PC-3 (cell line): Measurements from ENCODE around the gene DYDC1. TPM values are rescaled to one million over a fixed set of nuclear protein-coding genes. Genes with fewer than 3 reads are reported as not detected.

Experiments used
- ATAC-seq: fragments of 200-7000 bp; cut with Tn5 transposase; 2 replicates; pipeline ENCODE4 v1.9.1; 2020; ENCODE audit warnings: mild to moderate bottlenecking, moderate library complexity
- BruUV-seq: library from RNA; stranded (reverse); fragments of 400-500 nt; replicated peaks from 2 replicates; lab custom pipeline; 2021; lab: Mats Ljungman, UMichigan
- CTCF ChIA-PET: fragments of 300-600 bp; sonication (Branson Sonifier 250); formaldehyde crosslinking; loops from one replicate; lab custom pipeline; 2022; ENCODE audit warnings: antibody characterized with exemption; lab: Charles Lee
- POLR2A ChIA-PET: fragments of 300-600 bp; sonication (Branson Sonifier 250); formaldehyde crosslinking; loops from one replicate; lab custom pipeline; 2022; ENCODE audit warnings: antibody characterized with exemption; ENCODE audit not compliant: unreplicated experiment; lab: Charles Lee
- DNase-seq: peaks from one replicate; pipeline ENCODE4 v3.0.0-alpha.2; 2015
- H2AFZ ChIP-seq: fragments of 300-600 bp; sonication (generic); 2 replicates; pipeline ENCODE4 v1.6.0; 2016; ENCODE audit warnings: antibody characterized with exemption, low read length
- H3F3A ChIP-seq: fragments of 300-600 bp; sonication (generic); one replicate; pipeline ENCODE4 v1.6.0; 2017; ENCODE audit warnings: antibody characterized with exemption, low read length, control low read depth, mild to moderate bottlenecking; ENCODE audit not compliant: unreplicated experiment
- H3K27ac ChIP-seq: fragments of 300-600 bp; sonication (generic); 2 replicates; pipeline ENCODE4 v1.5.1; 2016; ENCODE audit warnings: mild to moderate bottlenecking, low read length
- H3K27me3 ChIP-seq: fragments of 300-600 bp; sonication (generic); 2 replicates; pipeline ENCODE4 v1.6.1; 2016; ENCODE audit warnings: low read length, mixed read lengths
- H3K36me3 ChIP-seq: fragments of 300-600 bp; sonication (generic); 2 replicates; pipeline ENCODE4 v1.6.1; 2016; ENCODE audit warnings: low read depth, mixed run types, low read length, mixed read lengths
- H3K4me1 ChIP-seq: fragments of 300-600 bp; sonication (generic); 2 replicates; pipeline ENCODE4 v1.5.1; 2016; ENCODE audit warnings: low read length; ENCODE audit not compliant: insufficient read depth
- H3K4me2 ChIP-seq: fragments of 300-600 bp; sonication (generic); 2 replicates; pipeline ENCODE4 v1.6.0; 2016; ENCODE audit warnings: low read length
- H3K4me3 ChIP-seq: fragments of 300-600 bp; sonication (generic); 2 replicates; pipeline ENCODE4 v1.5.1; 2016; ENCODE audit warnings: mild to moderate bottlenecking, low read length, mixed read lengths
- H3K79me2 ChIP-seq: fragments of 300-600 bp; sonication (generic); 2 replicates; pipeline ENCODE4 v1.6.1; 2017; ENCODE audit warnings: low read length, mixed read lengths
- H3K9ac ChIP-seq: fragments of 300-600 bp; sonication (generic); 2 replicates; pipeline ENCODE4 v1.6.0; 2016; ENCODE audit warnings: mild to moderate bottlenecking, low read length
- H3K9me2 ChIP-seq: fragments of 300-600 bp; sonication (generic); replicated peaks from 2 replicates; pipeline ENCODE4 v1.6.1; 2016; ENCODE audit warnings: mixed run types, low read length, mixed read lengths
- H3K9me3 ChIP-seq: fragments of 300-600 bp; sonication (generic); 2 replicates; pipeline ENCODE4 v1.6.1; 2016; ENCODE audit warnings: low read length, mixed read lengths
- H4K20me1 ChIP-seq: fragments of 300-600 bp; sonication (generic); 2 replicates; pipeline ENCODE4 v1.6.1; 2016; ENCODE audit warnings: low read length, mixed read lengths
- CTCF ChIP-seq: fragments of 300-600 bp; sonication (generic); conservative IDR thresholded peaks from 2 replicates; pipeline ENCODE4 v1.5.1; 2017; ENCODE audit warnings: antibody characterized with exemption, low read depth, mild to moderate bottlenecking, low read length
- EZH2 ChIP-seq: fragments of 300-600 bp; sonication (generic); IDR thresholded peaks from one replicate; pipeline ENCODE4 v1.6.1; 2017; ENCODE audit warnings: antibody characterized with exemption, mild to moderate bottlenecking, low read length; ENCODE audit not compliant: unreplicated experiment
- EZH2phosphoT487 ChIP-seq: fragments of 300-600 bp; sonication (generic); IDR thresholded peaks from 2 replicates; pipeline ENCODE4 v1.6.1; 2018; ENCODE audit warnings: mild to moderate bottlenecking, antibody characterized with exemption, low read length, borderline replicate concordance
- intact Hi-C: fragments of 100-400 bp; cut with micrococcal nuclease; formaldehyde crosslinking; loops from 2 replicates; pipeline ENCODE4 v1.9.0; 2023
- total RNA-seq: library from RNA; depleted of rRNA; stranded (reverse); fragments of >200 nt; gene quantifications from 2 replicates; pipeline ENCODE4 v1.2.3, GENCODE V29; 2014

Gene DYDC1
- total RNA-seq, 1 experiment from 2014 or later, result not detected

- Histone ChIP-seq H4K20me1 (no peaks in the 10 kb centered on the region), H3K9ac (no peak overlapping the region), H3K9me3 (no peaks in the 10 kb centered on the region), H3K27me3 (no peaks in the 10 kb centered on the region), H3K27ac (no peak overlapping the region), H2AFZ (no peak overlapping the region), H3K4me2 (no peak overlapping the region), H3F3A (no peaks in the 10 kb centered on the region), H3K9me2 (no peaks in the 10 kb centered on the region), H3K4me1 (no peaks in the 10 kb centered on the region), H3K4me3 (no peak overlapping the region), H3K36me3 (no peaks in the 10 kb centered on the region), H3K79me2 (no peaks in the 10 kb centered on the region)
- TF ChIP-seq EZH2, result no peak
- TF ChIP-seq CTCF, result no peak
- no peak for TF ChIP-seq EZH2phosphoT487
- no TSS peak for BruUV-seq
- intact Hi-C loops, result no loop called here
- POLR2A ChIA-PET, result no interaction called here
- CTCF ChIA-PET, result no interaction called here
- DNase-seq, result no peak
- no peak for ATAC-seq
Measured at GRCh38 chr10:80350251-80350650, 6.3 kb downstream of the DYDC1 start.

- Histone ChIP-seq H3F3A (no peaks in the 10 kb centered on the region), H3K9ac (no peak overlapping the region), H3K4me1 (no peaks in the 10 kb centered on the region), H4K20me1 (no peaks in the 10 kb centered on the region), H3K9me2 (no peaks in the 10 kb centered on the region), H3K4me2 (no peak overlapping the region), H3K27me3 (no peaks in the 10 kb centered on the region), H3K9me3 (no peaks in the 10 kb centered on the region), H3K4me3 (no peak overlapping the region), H2AFZ (no peak overlapping the region), H3K27ac (no peak overlapping the region), H3K79me2 (no peaks in the 10 kb centered on the region), H3K36me3 (no peaks in the 10 kb centered on the region)
- intact Hi-C loops, result no loop called here
- ChIA-PET POLR2A (no interaction called here), CTCF (no interaction called here)
- no peak for DNase-seq
- BruUV-seq, result no TSS peak
- no peak for ATAC-seq
- TF ChIP-seq EZH2, result no peak
- no peak for TF ChIP-seq EZH2phosphoT487
- TF ChIP-seq CTCF, result no peak
Measured at GRCh38 chr10:80344912-80345311, 11.6 kb downstream of the DYDC1 start.

DNA sequence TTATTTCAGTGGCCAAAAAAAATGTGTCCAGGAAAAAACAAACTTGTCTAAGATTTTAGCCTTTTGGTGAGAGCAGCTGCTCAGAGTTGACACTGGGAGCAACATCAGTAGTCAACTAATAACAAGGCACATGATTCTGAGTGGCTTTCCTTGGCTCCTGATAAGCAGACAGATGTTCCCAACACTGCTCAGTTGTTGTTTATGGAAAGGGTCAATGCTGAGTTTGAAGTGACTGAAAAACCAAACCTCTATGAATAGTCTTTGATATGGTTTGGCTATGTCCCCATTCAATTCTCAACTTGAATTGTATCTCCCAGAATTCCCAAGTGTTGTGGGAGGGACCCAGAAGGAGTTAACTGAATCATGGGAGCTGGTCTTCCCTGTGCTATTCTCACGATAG, 12.3 kb downstream of the DYDC1 start:
- ChIA-PET POLR2A (no interaction called here), CTCF (no interaction called here)
- H3K9ac ChIP-seq, result no peak overlapping the region
- no peaks in the 10 kb centered on the region for H3F3A ChIP-seq
- H3K4me1 ChIP-seq, result no peaks in the 10 kb centered on the region
- no TSS peak for BruUV-seq
- no peaks in the 10 kb centered on the region for H3K9me3 ChIP-seq
- no peaks in the 10 kb centered on the region for H3K9me2 ChIP-seq
- ATAC-seq, result no peak
- no peaks in the 10 kb centered on the region for H4K20me1 ChIP-seq
- no peak for DNase-seq
- no peaks in the 10 kb centered on the region for H3K79me2 ChIP-seq
- no peak overlapping the region for H2AFZ ChIP-seq
- intact Hi-C loops, result no loop called here
- H3K27me3 ChIP-seq, result no peaks in the 10 kb centered on the region
- H3K36me3 ChIP-seq, result no peaks in the 10 kb centered on the region
- H3K4me3 ChIP-seq, result no peak overlapping the region
- H3K4me2 ChIP-seq, result no peak overlapping the region
- no peak overlapping the region for H3K27ac ChIP-seq
- no peak for TF ChIP-seq CTCF
- no peak for TF ChIP-seq EZH2
- TF ChIP-seq EZH2phosphoT487, result no peak
